OCI-LY7 (cell line): ENCODE data around the gene PPP1R9A. TPM values are rescaled to one million over a fixed set of nuclear protein-coding genes. Genes with fewer than 3 reads are reported as not detected.

Experiments
- BruUV-seq: library from RNA; stranded (reverse); fragments of 400-500 nt; replicated peaks from 2 replicates; lab custom pipeline; 2021; lab: Mats Ljungman, UMichigan
- CTCF ChIA-PET: fragments of 300-600 bp; sonication (Branson Sonifier 250); formaldehyde crosslinking; loops from one replicate; lab custom pipeline; 2022; ENCODE audit warnings: antibody characterized with exemption; ENCODE audit not compliant: unreplicated experiment; lab: Charles Lee
- POLR2A ChIA-PET: fragments of 300-600 bp; sonication (Branson Sonifier 250); formaldehyde crosslinking; loops from one replicate; lab custom pipeline; 2022; ENCODE audit warnings: antibody characterized with exemption; lab: Charles Lee
- DNase-seq: peaks from one replicate; pipeline ENCODE4 v3.0.0-alpha.2; 2015; ENCODE audit warnings: low spot score
- H2AFZ ChIP-seq: fragments of 200-600 bp; sonication (generic), shearing (Covaris generic); 2 replicates; pipeline ENCODE4 v1.6.1; 2014; ENCODE audit warnings: mild to moderate bottlenecking, antibody characterized with exemption, low read length, moderate library complexity
- H3K27ac ChIP-seq: fragments of 200-600 bp; sonication (generic); 2 replicates; pipeline ENCODE4 v1.5.1; 2014; ENCODE audit warnings: mixed run types, low read depth, mild to moderate bottlenecking, moderate library complexity, low read length, inconsistent platforms; ENCODE audit not compliant: poor library complexity, severe bottlenecking
- H3K36me3 ChIP-seq: fragments of 200-600 bp; sonication (generic); 2 replicates; pipeline ENCODE4 v1.6.1; 2014; ENCODE audit warnings: mild to moderate bottlenecking, antibody characterized with exemption, low read length, moderate library complexity, mixed read lengths; ENCODE audit not compliant: insufficient read depth
- H3K4me1 ChIP-seq: fragments of 200-600 bp; sonication (generic); 2 replicates; pipeline ENCODE4 v1.5.1; 2014; ENCODE audit warnings: mild to moderate bottlenecking, low read length; ENCODE audit not compliant: insufficient read depth, poor library complexity, severe bottlenecking
- H3K4me2 ChIP-seq: fragments of 200-600 bp; sonication (generic); 2 replicates; pipeline ENCODE4 v1.6.1; 2014; ENCODE audit warnings: mild to moderate bottlenecking, low read length
- H3K4me3 ChIP-seq: fragments of 200-600 bp; sonication (generic); 2 replicates; pipeline ENCODE4 v1.5.1; 2014; ENCODE audit warnings: mild to moderate bottlenecking, low read depth, low read length; ENCODE audit not compliant: poor library complexity, severe bottlenecking
- H3K79me2 ChIP-seq: fragments of 200-600 bp; sonication (generic); 2 replicates; pipeline ENCODE4 v1.6.1; 2016; ENCODE audit warnings: low read depth, mild to moderate bottlenecking, low read length, moderate library complexity, mixed read lengths; ENCODE audit not compliant: insufficient read depth
- H3K9me2 ChIP-seq: fragments of 200-600 bp; sonication (generic); 2 replicates; pipeline ENCODE4 v1.6.1; 2016; ENCODE audit warnings: mild to moderate bottlenecking, low read length, mixed read lengths; ENCODE audit not compliant: insufficient read depth
- H3K9me3 ChIP-seq: fragments of 200-600 bp; sonication (generic); 2 replicates; pipeline ENCODE4 v1.6.1; 2014; ENCODE audit warnings: mild to moderate bottlenecking, mixed run types, low read length, mixed read lengths
- H4K20me1 ChIP-seq: fragments of 200-600 bp; sonication (generic); 2 replicates; pipeline ENCODE4 v1.6.1; 2014; ENCODE audit warnings: mild to moderate bottlenecking, antibody characterized with exemption, low read length, moderate library complexity, mixed read lengths; ENCODE audit not compliant: insufficient read depth
- CTCF ChIP-seq: fragments of 200-600 bp; sonication (generic); conservative IDR thresholded peaks from 2 replicates; pipeline ENCODE4 v1.5.1; 2014; ENCODE audit warnings: mild to moderate bottlenecking, antibody characterized with exemption, low read length, moderate library complexity, mixed read lengths
- EZH2phosphoT487 ChIP-seq: fragments of 200-600 bp; sonication (generic); IDR thresholded peaks from 2 replicates; pipeline ENCODE4 v1.6.1; 2018; ENCODE audit warnings: low read depth, borderline replicate concordance, mild to moderate bottlenecking, mixed run types, antibody characterized with exemption, low read length, moderate library complexity, mixed read lengths
- intact Hi-C: fragments of 100-400 bp; cut with micrococcal nuclease; formaldehyde crosslinking; loops from one replicate; pipeline ENCODE4 v1.10.0; 2022; ENCODE audit not compliant: unreplicated experiment
- total RNA-seq, 2 experiments: library from RNA; depleted of rRNA in 1 of 2; stranded (reverse); fragments of >200 nt in 1 of 2; shearing (Covaris generic) in 1 of 2; gene quantifications; 2 replicates each; pipeline ENCODE4 v1.2.3, GENCODE V29; 2014 to 2022

PPP1R9A gene
- total RNA-seq, 2 experiments from 2014 or later, result not detected

DNA sequence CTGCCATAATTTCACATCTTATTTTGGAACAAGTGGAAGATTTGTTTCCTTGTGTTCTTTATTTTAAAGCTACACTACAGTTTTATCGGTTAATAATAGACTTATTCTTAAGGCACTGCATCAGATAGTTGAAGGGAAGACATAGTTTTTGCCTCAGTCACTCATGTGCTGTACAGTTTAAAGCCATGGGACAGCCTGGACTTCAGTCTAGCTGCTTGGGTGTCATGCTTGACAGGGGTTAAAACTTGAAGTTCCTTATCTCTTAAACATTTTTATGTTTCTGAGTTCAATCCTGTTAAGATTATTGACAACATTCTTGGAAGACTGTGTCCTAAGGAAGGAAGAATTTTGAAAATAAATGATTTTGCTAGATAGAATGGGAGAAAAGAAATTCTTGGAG, 49.7 kb downstream of the PPP1R9A start:
- BruUV-seq, result no TSS peak
- intact Hi-C loops, result no loop called here

GRCh38 chr7:94962661-94963060, 55.3 kb downstream of the PPP1R9A start:
- Histone ChIP-seq H3K4me1 (no peaks in the 10 kb centered on the region), H3K9me3 (no peaks in the 10 kb centered on the region), H3K36me3 (no peaks in the 10 kb centered on the region), H3K4me3 (no peak overlapping the region), H2AFZ (no peak overlapping the region), H3K79me2 (no peaks in the 10 kb centered on the region), H3K27ac (no peak overlapping the region), H3K4me2 (no peak overlapping the region), H3K9me2 (no peaks in the 10 kb centered on the region), H4K20me1 (no peaks in the 10 kb centered on the region)
- no TSS peak for BruUV-seq
- POLR2A ChIA-PET, result no interaction called here
- no peak for DNase-seq
- intact Hi-C loops, result no loop called here
- CTCF ChIA-PET, result no interaction called here
- TF ChIP-seq CTCF (no peak), EZH2phosphoT487 (no peak)

More for the DNA sequence above, 49.7 kb downstream of the PPP1R9A start:
- POLR2A ChIA-PET, result interaction anchor here (0.5 to 0.6 kb wide), 2 partner anchors 82 to 901 kb away, joined by 3 to 4 read pairs; no protein-coding TSS in a partner anchor
- Histone ChIP-seq H3K9me3 (no peaks in the 10 kb centered on the region), H3K27ac (no peak overlapping the region), H3K36me3 (no peaks in the 10 kb centered on the region), H3K9me2 (no peaks in the 10 kb centered on the region), H4K20me1 (no peaks in the 10 kb centered on the region), H3K4me3 (no peak overlapping the region), H3K79me2 (no peaks in the 10 kb centered on the region), H3K4me1 (no peaks in the 10 kb centered on the region), H2AFZ (no peak overlapping the region), H3K4me2 (no peak overlapping the region)
- no peak for DNase-seq
- CTCF ChIA-PET, result no interaction called here
- TF ChIP-seq CTCF (no peak), EZH2phosphoT487 (no peak)

GRCh38 chr7:94969434-94970084, 62.2 kb downstream of the PPP1R9A start:
- intact Hi-C loops, result no loop called here

More at GRCh38 chr7:94969434-94970084, 62.2 kb downstream of the PPP1R9A start:
- H3K4me1 ChIP-seq, result no peaks in the 10 kb centered on the region
- H3K9me3 ChIP-seq, result no peaks in the 10 kb centered on the region
- TF ChIP-seq CTCF, result no peak
- TF ChIP-seq EZH2phosphoT487, result no peak
- H3K9me2 ChIP-seq, result no peaks in the 10 kb centered on the region
- H3K36me3 ChIP-seq, result no peaks in the 10 kb centered on the region
- no peaks in the 10 kb centered on the region for H3K79me2 ChIP-seq
- POLR2A ChIA-PET, result no interaction called here
- no peak overlapping the region for H3K4me3 ChIP-seq
- no peak for DNase-seq
- H2AFZ ChIP-seq, result no peak overlapping the region
- no peak overlapping the region for H3K4me2 ChIP-seq
- BruUV-seq, result no TSS peak
- CTCF ChIA-PET, result no interaction called here
- no peaks in the 10 kb centered on the region for H4K20me1 ChIP-seq
- H3K27ac ChIP-seq, result no peak overlapping the region
